Body of pancreas (tissue), 4 donors: Measurements from ENCODE around the gene MRPL4. TPM values are rescaled to one million over a fixed set of nuclear protein-coding genes. Genes with fewer than 3 reads are reported as not detected.
A peak's percentile ranks its signal among the peaks of the same experiment; 100 is the strongest.

ENCODE experiments used
- ATAC-seq: fragments of 150-250 bp; one replicate; pipeline ENCODE4 v1.9.1; 2016
- DNase-seq, 4 donors: peaks; one replicate each; pipeline ENCODE4 v3.0.0-alpha.2; 2019
- H3K27ac ChIP-seq, 4 donors: fragments of 200-600 bp; sonication (generic); 1 replicate in 3 of 4; 2 replicates in 1 of 4; pipeline versions ENCODE4 v1.5.1 to v1.6.1; 2016 to 2019; ENCODE audit warnings: mild to moderate bottlenecking in 1 of 4, mixed read lengths in 1 of 4, moderate library complexity in 1 of 4
- H3K27me3 ChIP-seq, 2 donors: fragments of 200-600 bp; sonication (generic); one replicate each; pipeline ENCODE4 v1.6.0; 2016; ENCODE audit warnings: mild to moderate bottlenecking in 1 of 2
- H3K36me3 ChIP-seq, 2 donors: fragments of 200-600 bp; sonication (generic); replicated peaks in 1 of 2; 2 replicates each; pipeline ENCODE4 v1.5.1; 2016; ENCODE audit warnings: low read depth in 2 of 2; ENCODE audit not compliant: insufficient read depth in 1 of 2
- H3K4me1 ChIP-seq: fragments of 200-600 bp; sonication (generic); one replicate; pipeline ENCODE4 v1.6.0; 2016
- H3K4me3 ChIP-seq, 2 donors: fragments of 200-600 bp; sonication (generic); 1 replicate in 1 of 2; 2 replicates in 1 of 2; pipeline ENCODE4 v1.5.1; 2016 to 2019
- H3K9me3 ChIP-seq, 3 donors: fragments of 200-600 bp; sonication (generic); 1 replicate in 2 of 3; 2 replicates in 1 of 3; pipeline ENCODE4 v1.5.1; 2016
- CTCF ChIP-seq, 7 experiments: fragments of 450-650 bp in 4 of 7; fragments of 200-600 bp in 3 of 7; sonication (generic) in 3 of 7; IDR thresholded peaks; one replicate each; pipeline ENCODE4 v1.5.1; 2016 to 2019; ENCODE audit warnings: antibody characterized with exemption in 7 of 7
- POLR2A ChIP-seq, 3 donors: fragments of 450-650 bp; IDR thresholded peaks; one replicate each; pipeline ENCODE4 v1.6.1; 2016; ENCODE audit warnings: antibody characterized with exemption in 3 of 3, mild to moderate bottlenecking in 2 of 3
- WGBS, 2 donors: methylation state at CpG; one replicate each; pipeline ENCODE4 v1.1.5; 2017; 5-methylcytosine and 5-hydroxymethylcytosine counted together
- intact Hi-C: fragments of 100-400 bp; cut with DNase I; formaldehyde crosslinking; loops from one replicate; pipeline ENCODE4 v1.15.1; 2023
- total RNA-seq, 2 donors: library from RNA; depleted of rRNA; stranded (reverse); fragments of >200 nt; gene quantifications; one replicate each; pipeline ENCODE4 v1.1.0, GENCODE V29; 2016

The MRPL4 gene
- total RNA-seq, 2 donors from 2014 or later = 17.9 to 18.1 TPM

- intact Hi-C loops = no loop called here
- no peak for DNase-seq
- no peak overlapping the region for H3K4me3 ChIP-seq
- no peaks in the 10 kb centered on the region for H3K9me3 ChIP-seq
- H3K4me1 ChIP-seq = peaks cover 62% of the 10 kb centered on the region
- H3K27ac ChIP-seq = no peak overlapping the region
- H3K27me3 ChIP-seq = peaks cover 0 to 57% of the 10 kb centered on the region in 2 donors
- no peak for ATAC-seq
- no peak for TF ChIP-seq CTCF (IDR thresholded peaks at IDR 0.05)
- TF ChIP-seq POLR2A (IDR thresholded peaks at IDR 0.05) = no peak
- H3K36me3 ChIP-seq = peaks cover 0 to 2% of the 10 kb centered on the region in 2 donors
- 0 to 1% methylated on average over 7 to 41 of the region's 50 CpGs for WGBS, 2 donors
These were observed 37.3 kb downstream of the MRPL4 start for GRCh38 chr19:10289167-10289835.

- Histone ChIP-seq H3K4me3 (no peak within 1 kb of the TSS), H3K4me1 (peaks cover 63% of the 10 kb centered on the region), H3K27ac (no peak within 1 kb of the TSS), H3K36me3 (peaks cover 0 to 2% of the 10 kb centered on the region in 2 donors), H3K27me3 (peaks cover 0 to 63% of the 10 kb centered on the region in 2 donors), H3K9me3 (no peaks in the 10 kb centered on the region)
- TF ChIP-seq CTCF (IDR thresholded peaks at IDR 0.05) (no peak), POLR2A (IDR thresholded peaks at IDR 0.05) (no peak)
- DNase-seq = no peak
- intact Hi-C loops = no loop called here
- no peak for ATAC-seq
- WGBS, 2 donors = 0 to 2% methylated on average over 7 to 23 of the region's 45 CpGs
These were observed 37.9 kb downstream of the MRPL4 start, which contains the start of gene ICAM5 for GRCh38 chr19:10289836-10290356. TSS of gene ICAM5 (plus strand) at chr19:10289952. CDS start at chr19:10290044, 92 bp downstream.

DNA sequence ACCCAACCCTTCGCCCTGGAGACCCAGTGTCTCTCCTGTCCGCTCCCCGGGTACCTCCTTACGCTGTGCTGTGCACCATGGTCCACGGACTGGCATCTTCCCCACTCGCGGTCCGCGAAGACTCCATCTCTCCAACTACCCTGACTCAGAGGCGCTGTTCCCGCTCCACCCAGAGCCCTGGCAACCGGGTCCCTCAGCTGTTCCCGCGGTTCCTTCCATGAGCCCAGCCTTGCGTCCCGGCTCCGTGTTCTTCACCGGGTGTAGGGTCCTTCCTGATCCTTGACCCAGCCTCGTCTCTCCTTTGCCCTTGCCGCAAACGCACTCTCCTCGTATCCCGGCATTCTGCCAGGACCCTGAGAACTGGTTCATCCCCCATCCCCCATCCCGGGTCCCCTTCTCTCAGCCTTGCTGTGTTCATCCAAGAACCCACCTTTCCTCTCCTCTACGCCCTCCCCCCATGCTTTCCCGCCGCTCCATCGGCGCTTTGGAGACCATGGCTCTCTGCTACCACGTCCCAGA is 38.4 kb downstream of the MRPL4 start:
- TF ChIP-seq POLR2A (IDR thresholded peaks at IDR 0.05) = no peak
- no peak for TF ChIP-seq CTCF (IDR thresholded peaks at IDR 0.05)
- H3K4me3 ChIP-seq = no peak overlapping the region
- H3K27ac ChIP-seq = no peak overlapping the region

DNA sequence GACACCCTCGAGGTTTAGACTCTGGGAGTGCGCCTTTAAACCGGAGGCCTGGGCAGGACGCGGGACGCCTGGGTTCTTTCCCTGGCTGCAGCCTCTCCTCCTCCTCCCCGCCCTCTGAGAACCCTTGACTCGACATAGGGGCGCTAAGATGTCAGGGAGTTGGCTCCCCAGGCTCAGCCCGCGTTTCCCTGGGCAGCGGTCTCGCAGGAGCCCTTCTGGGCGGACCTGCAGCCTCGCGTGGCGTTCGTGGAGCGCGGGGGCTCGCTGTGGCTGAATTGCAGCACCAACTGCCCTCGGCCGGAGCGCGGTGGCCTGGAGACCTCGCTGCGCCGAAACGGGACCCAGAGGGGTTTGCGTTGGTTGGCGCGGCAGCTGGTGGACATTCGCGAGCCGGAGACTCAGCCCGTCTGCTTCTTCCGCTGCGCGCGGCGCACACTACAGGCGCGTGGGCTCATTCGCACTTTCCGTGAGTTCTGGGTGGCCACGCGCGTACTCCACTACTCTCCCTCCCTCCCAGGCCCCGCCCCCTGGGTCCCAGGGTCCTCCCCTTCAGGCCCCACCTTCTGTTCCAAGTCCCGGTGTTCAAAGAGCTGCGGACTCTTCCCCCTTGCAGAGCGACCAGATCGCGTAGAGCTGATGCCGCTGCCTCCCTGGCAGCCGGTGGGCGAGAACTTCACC is 39.0 kb downstream of the MRPL4 start:
- peak in 2 of 4 donors; percentile 47 to 50 for DNase-seq
- WGBS, 2 donors = 1 to 6% methylated on average over 13 to 57 of the region's 57 CpGs

More for the DNA sequence above, 38.4 kb downstream of the MRPL4 start:
- 0 to 3% methylated on average over 30 of the region's 30 CpGs for WGBS, 2 donors
- Histone ChIP-seq H3K36me3 (peaks cover 0 to 2% of the 10 kb centered on the region in 2 donors), H3K4me1 (peaks cover 68% of the 10 kb centered on the region), H3K27me3 (peaks cover 0 to 68% of the 10 kb centered on the region in 2 donors), H3K9me3 (no peaks in the 10 kb centered on the region)
- intact Hi-C loops = no loop called here
- ATAC-seq (no peak), DNase-seq (no peak)

More for the DNA sequence above, 39.0 kb downstream of the MRPL4 start:
- intact Hi-C loops = no loop called here
- H3K9me3 ChIP-seq = no peaks in the 10 kb centered on the region
- H3K27me3 ChIP-seq = peaks cover 0 to 72% of the 10 kb centered on the region in 2 donors
- peaks cover 74% of the 10 kb centered on the region for H3K4me1 ChIP-seq
- H3K36me3 ChIP-seq = no peaks in the 10 kb centered on the region
- H3K4me3 ChIP-seq = no peak overlapping the region
- no peak for TF ChIP-seq POLR2A (IDR thresholded peaks at IDR 0.05)
- TF ChIP-seq CTCF (IDR thresholded peaks at IDR 0.05) = no peak
- no peak overlapping the region for H3K27ac ChIP-seq
- peak; percentile 4 for ATAC-seq
